GM23338 (cell line): Measurements from ENCODE around the gene DESI2. TPM values are rescaled to one million over a fixed set of nuclear protein-coding genes. Genes with fewer than 3 reads are reported as not detected.

Experiments
- ATAC-seq: fragments of 200-7000 bp; cut with Tn5 transposase; 3 replicates; pipeline ENCODE4 v1.9.1; 2020
- DNase-seq: peaks from one replicate; pipeline ENCODE4 v3.0.0-alpha.2; 2015; ENCODE audit warnings: low spot score
- H2AFZ ChIP-seq: fragments of 200-600 bp; sonication (generic); 2 replicates; pipeline ENCODE4 v1.8.0; 2016; ENCODE audit warnings: antibody characterized with exemption, mild to moderate bottlenecking, moderate library complexity
- H3F3A ChIP-seq: fragments of 200-600 bp; sonication (generic); replicated peaks from 2 replicates; pipeline ENCODE4 v1.8.0; 2017; ENCODE audit warnings: antibody characterized with exemption, mixed run types, low read depth
- H3K27ac ChIP-seq: fragments of 200-600 bp; sonication (generic); 2 replicates; pipeline ENCODE4 v1.6.1; 2016; ENCODE audit warnings: low read depth
- H3K27me3 ChIP-seq: fragments of 200-600 bp; sonication (generic); 2 replicates; pipeline ENCODE4 v1.8.0; 2016; ENCODE audit warnings: mild to moderate bottlenecking, mixed run types, moderate library complexity; ENCODE audit not compliant: insufficient read depth
- H3K36me3 ChIP-seq: fragments of 200-600 bp; sonication (generic); 2 replicates; pipeline ENCODE4 v1.8.0; 2016; ENCODE audit warnings: mild to moderate bottlenecking; ENCODE audit not compliant: insufficient read depth
- H3K4me1 ChIP-seq: fragments of 200-600 bp; sonication (generic); 2 replicates; pipeline ENCODE4 v1.8.0; 2016; ENCODE audit warnings: mild to moderate bottlenecking, moderate library complexity; ENCODE audit not compliant: insufficient read depth
- H3K4me2 ChIP-seq: fragments of 200-600 bp; sonication (generic); 2 replicates; pipeline ENCODE4 v1.7.1; 2017; ENCODE audit warnings: mixed run types
- H3K4me3 ChIP-seq: fragments of 200-600 bp; sonication (generic); 2 replicates; pipeline ENCODE4 v1.6.1; 2016; ENCODE audit warnings: mixed run types
- H3K79me2 ChIP-seq: fragments of 200-600 bp; sonication (generic); replicated peaks from 2 replicates; pipeline ENCODE4 v1.8.0; 2017; ENCODE audit warnings: mild to moderate bottlenecking; ENCODE audit not compliant: insufficient read depth
- H3K9me2 ChIP-seq: fragments of 200-600 bp; sonication (generic); 2 replicates; pipeline ENCODE4 v1.8.0; 2017; ENCODE audit not compliant: insufficient read depth
- H4K20me1 ChIP-seq: fragments of 200-600 bp; sonication (generic); replicated peaks from 2 replicates; pipeline ENCODE4 v1.8.0; 2017; ENCODE audit warnings: mild to moderate bottlenecking; ENCODE audit not compliant: insufficient read depth
- H3K27ac Mint-ChIP-seq: 2 replicates; pipeline ENCODE4 v1.8.0; 2020; ENCODE audit warnings: inconsistent platforms, mild to moderate bottlenecking, moderate library complexity, mixed read lengths
- H3K27me3 Mint-ChIP-seq: 3 replicates; pipeline ENCODE4 v1.8.0; 2022; ENCODE audit warnings: low read depth, mild to moderate bottlenecking, moderate library complexity, mixed read lengths, inconsistent platforms; ENCODE audit not compliant: insufficient read depth, poor library complexity
- H3K36me3 Mint-ChIP-seq: 3 replicates; pipeline ENCODE4 v1.8.0; 2021; ENCODE audit warnings: low read depth, mild to moderate bottlenecking, inconsistent platforms, moderate library complexity, mixed read lengths
- H3K4me1 Mint-ChIP-seq: 3 replicates; pipeline ENCODE4 v1.8.0; 2020; ENCODE audit warnings: mild to moderate bottlenecking, inconsistent platforms, mixed read lengths
- H3K4me3 Mint-ChIP-seq: 3 replicates; pipeline ENCODE4 v1.8.0; 2021; ENCODE audit warnings: moderate library complexity, mild to moderate bottlenecking, inconsistent platforms, mixed read lengths
- H3K9me3 Mint-ChIP-seq: 3 replicates; pipeline ENCODE4 v1.8.0; 2020; ENCODE audit warnings: moderate library complexity, mild to moderate bottlenecking, inconsistent platforms, mixed read lengths
- CREB1 ChIP-seq: fragments of 250-450 bp; sonication (Bioruptor Pico); IDR thresholded peaks from 2 replicates; pipeline ENCODE4 v1.5.0; 2020; ENCODE audit warnings: low read depth, mild to moderate bottlenecking, moderate library complexity
- CTCF ChIP-seq, 2 experiments: fragments of 200-600 bp in 1 of 2; sonication (generic) in 1 of 2; conservative IDR thresholded peaks; 2 replicates each; pipeline versions ENCODE4 v1.5.1 to v1.6.1; 2016 to 2017; ENCODE audit warnings: antibody characterized with exemption in 2 of 2, low read depth in 2 of 2, mild to moderate bottlenecking in 2 of 2, moderate library complexity in 1 of 2
- ETS1 ChIP-seq: IDR thresholded peaks from 2 replicates; pipeline ENCODE4 v1.6.1; 2016; ENCODE audit warnings: antibody characterized with exemption
- EZH2 ChIP-seq: fragments of 200-600 bp; sonication (generic); IDR thresholded peaks from one replicate; pipeline ENCODE4 v1.8.0; 2017; ENCODE audit warnings: antibody characterized with exemption, mild to moderate bottlenecking, low read depth; ENCODE audit not compliant: unreplicated experiment
- POLR2AphosphoS5 ChIP-seq: IDR thresholded peaks from 2 replicates; pipeline ENCODE4 v1.6.1; 2016; ENCODE audit warnings: antibody characterized with exemption, low read depth
- REST ChIP-seq: IDR thresholded peaks from one replicate; pipeline ENCODE4 v1.6.1; 2018; ENCODE audit warnings: antibody characterized with exemption; ENCODE audit not compliant: unreplicated experiment
- STAT1 ChIP-seq: IDR thresholded peaks from one replicate; pipeline ENCODE4 v1.6.1; 2016; ENCODE audit warnings: antibody characterized with exemption; ENCODE audit not compliant: unreplicated experiment
- ZNF114 ChIP-seq: fragments of 250-450 bp; sonication (Bioruptor Pico); IDR thresholded peaks from 2 replicates; pipeline ENCODE4 v1.5.0; 2020; ENCODE audit warnings: mild to moderate bottlenecking, moderate library complexity
- ZNF462 ChIP-seq: fragments of 250-450 bp; sonication (Bioruptor Pico); IDR thresholded peaks from 2 replicates; pipeline ENCODE4 v1.5.0; 2020; ENCODE audit warnings: mild to moderate bottlenecking, moderate library complexity
- polyA plus RNA-seq: library from polyadenylated mRNA; unstranded; fragments of >200 nt; fragmentation: Nextera tagmentation; extraction: Ambion mirVana; gene quantifications from 2 replicates; pipeline ENCODE4 v1.2.1, GENCODE V29; 2016
- total RNA-seq: library from RNA; depleted of rRNA; stranded (reverse); fragments of >200 nt; shearing (Covaris generic); gene quantifications from 2 replicates; pipeline ENCODE4 v1.2.3, GENCODE V29; 2014

The DESI2 gene
- total and polyA plus RNA-seq, 2 experiments from 2014 or later = 145 TPM

GRCh38 chr1:244633140-244633539, 19.8 kb upstream of the DESI2 start:
- H3K27me3 Mint-ChIP-seq = no peaks in the 10 kb centered on the region
- no peaks in the 10 kb centered on the region for H3K9me3 Mint-ChIP-seq
- Histone ChIP-seq H3K4me3 (no peak overlapping the region), H3K36me3 (no peaks in the 10 kb centered on the region), H3K4me2 (no peak overlapping the region), H3K79me2 (no peaks in the 10 kb centered on the region), H3K27me3 (no peaks in the 10 kb centered on the region), H4K20me1 (no peaks in the 10 kb centered on the region), H3F3A (no peaks in the 10 kb centered on the region), H3K4me1 (0 out of 2 replicates have a peak, but pooled peaks cover 6% of the 10 kb centered on the region), H3K27ac (no peak overlapping the region), H3K9me2 (no peaks in the 10 kb centered on the region), H2AFZ (no peak overlapping the region)
- H3K4me3 Mint-ChIP-seq = no peak overlapping the region
- TF ChIP-seq ZNF462 (CRISPR knock-in tag) (no peak), POLR2AphosphoS5 (no peak), STAT1 (no peak), ETS1 (no peak), CTCF (conservative IDR thresholded peaks at IDR 0.05; ENCODE audit: low read depth in 2 of 2) (no peak), ZNF114 (CRISPR knock-in tag) (no peak), EZH2 (no peak), REST (no peak), CREB1 (CRISPR knock-in tag) (no peak)
- no peak overlapping the region for H3K27ac Mint-ChIP-seq
- peaks cover 3% of the 10 kb centered on the region; the same call in 1 of the 3 replicates for H3K36me3 Mint-ChIP-seq
- H3K4me1 Mint-ChIP-seq = no peaks in the 10 kb centered on the region
- no peak for ATAC-seq
- no peak for DNase-seq
